ENCODE data around the gene DNAJB9. TPM values are rescaled to one million over a fixed set of nuclear protein-coding genes. Genes with fewer than 3 reads are reported as not detected.

Gene DNAJB9
- total and polyA plus RNA-seq, 2 experiments from 2014 or later, result 33.8 to 39.3 TPM

DNA sequence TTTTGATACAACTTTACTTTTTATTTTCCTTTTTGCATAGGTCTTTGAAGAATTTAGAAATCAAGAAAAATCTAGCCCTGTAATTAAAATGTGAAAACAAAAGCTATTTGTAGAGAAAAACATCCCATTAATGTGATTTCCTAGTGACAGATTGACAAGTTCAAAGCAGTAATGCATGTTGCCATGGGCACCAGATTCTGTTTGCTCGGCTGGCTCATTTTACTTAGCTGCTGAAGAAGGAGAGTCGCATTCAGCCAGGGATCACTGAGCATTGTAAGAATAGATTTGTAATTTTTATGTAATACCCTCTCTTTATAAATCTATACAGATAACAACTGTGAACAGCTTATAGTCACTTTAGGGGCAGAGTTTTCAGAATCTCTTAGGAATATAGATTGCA is 28.5 kb downstream of the DNAJB9 start:
- DNase-seq, result no peak
- Histone ChIP-seq H3K4me3 (no peak overlapping the region), H3K9me3 (ENCODE audit: low read depth) (no peaks in the 10 kb centered on the region), H2AFZ (no peak overlapping the region), H3K9ac (no peak overlapping the region), H3K27ac (no peak overlapping the region), H4K20me1 (ENCODE audit: insufficient read depth) (no peaks in the 10 kb centered on the region), H3K9me2 (ENCODE audit: insufficient read depth) (no peaks in the 10 kb centered on the region), H3K36me3 (ENCODE audit: low read depth) (no peaks in the 10 kb centered on the region), H3K79me2 (ENCODE audit: insufficient read depth) (no peaks in the 10 kb centered on the region), H3K4me2 (ENCODE audit: unreplicated experiment) (no peak overlapping the region), H3K27me3 (replicated peaks; ENCODE audit: insufficient read depth) (peaks cover 16% of the 10 kb centered on the region), H3F3A (ENCODE audit: insufficient read depth) (no peaks in the 10 kb centered on the region), H3K4me1 (ENCODE audit: insufficient read depth) (no peaks in the 10 kb centered on the region)
- in situ Hi-C loops (cut with MboI), result no loop called here
- TF ChIP-seq EZH2phosphoT487 (IDR thresholded peaks at IDR 0.05; ENCODE audit: insufficient read depth, low read depth) (no peak), EZH2 (IDR thresholded peaks at IDR 0.05; ENCODE audit: insufficient read depth, poor library complexity, severe bottlenecking) (no peak)
- WGBS, 2 experiments (ENCODE audit: low coverage in 1 of 2, low lambda C conversion rate in 2 of 2, missing lambda C conversion rate in 2 of 2), result 4% methylated on average over 2 of the region's 2 CpGs

DNA sequence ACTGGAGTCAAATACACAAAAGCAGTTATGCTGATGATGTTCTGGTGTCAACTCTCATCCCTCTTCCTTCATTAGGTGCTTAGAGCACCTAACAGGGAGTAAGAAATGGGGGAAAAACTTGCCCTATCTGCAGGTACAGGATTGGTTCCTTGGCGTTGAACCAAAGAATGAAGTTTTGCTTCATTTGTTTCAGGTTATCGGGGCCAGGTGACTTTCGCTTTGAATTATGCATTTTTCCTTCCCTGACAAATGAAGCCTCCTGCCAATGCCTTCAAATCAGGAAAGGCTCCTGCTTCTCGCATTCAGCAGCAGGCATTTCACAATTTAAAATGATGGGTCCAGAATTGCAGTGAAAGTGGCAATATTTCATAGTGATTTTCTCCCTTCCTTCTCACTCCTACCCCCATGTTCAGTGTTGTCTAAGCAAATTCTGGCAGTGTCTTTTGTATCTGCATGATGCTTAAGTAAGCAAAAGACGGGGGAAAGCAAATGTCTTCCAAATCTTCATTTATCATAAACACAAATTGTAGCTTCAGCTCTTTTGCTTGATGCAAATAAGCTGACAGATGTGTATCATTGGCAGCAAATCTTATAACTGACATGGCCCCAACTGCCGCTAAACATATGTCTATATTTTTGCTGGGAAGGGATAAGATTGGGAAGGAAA is 29.4 kb downstream of the DNAJB9 start:
- DNase-seq, result no peak
- Histone ChIP-seq H3F3A (ENCODE audit: insufficient read depth) (no peaks in the 10 kb centered on the region), H3K9me3 (ENCODE audit: low read depth) (no peaks in the 10 kb centered on the region), H3K79me2 (ENCODE audit: insufficient read depth) (no peaks in the 10 kb centered on the region), H3K4me1 (ENCODE audit: insufficient read depth) (no peaks in the 10 kb centered on the region), H3K4me3 (no peak overlapping the region), H4K20me1 (ENCODE audit: insufficient read depth) (no peaks in the 10 kb centered on the region), H2AFZ (no peak overlapping the region), H3K9me2 (ENCODE audit: insufficient read depth) (no peaks in the 10 kb centered on the region), H3K4me2 (ENCODE audit: unreplicated experiment) (no peak overlapping the region), H3K27ac (no peak overlapping the region), H3K36me3 (ENCODE audit: low read depth) (no peaks in the 10 kb centered on the region), H3K27me3 (replicated peaks; ENCODE audit: insufficient read depth) (peaks cover 16% of the 10 kb centered on the region), H3K9ac (no peak overlapping the region)
- in situ Hi-C loops (cut with MboI), result no loop called here
- 54 to 56% methylated on average over 6 of the region's 6 CpGs for WGBS, 2 experiments (ENCODE audit: low coverage in 1 of 2, low lambda C conversion rate in 2 of 2, missing lambda C conversion rate in 2 of 2)
- TF ChIP-seq EZH2phosphoT487 (IDR thresholded peaks at IDR 0.05; ENCODE audit: insufficient read depth, low read depth), result no peak
- TF ChIP-seq EZH2 (IDR thresholded peaks at IDR 0.05; ENCODE audit: insufficient read depth, poor library complexity, severe bottlenecking), result no peak

DNA sequence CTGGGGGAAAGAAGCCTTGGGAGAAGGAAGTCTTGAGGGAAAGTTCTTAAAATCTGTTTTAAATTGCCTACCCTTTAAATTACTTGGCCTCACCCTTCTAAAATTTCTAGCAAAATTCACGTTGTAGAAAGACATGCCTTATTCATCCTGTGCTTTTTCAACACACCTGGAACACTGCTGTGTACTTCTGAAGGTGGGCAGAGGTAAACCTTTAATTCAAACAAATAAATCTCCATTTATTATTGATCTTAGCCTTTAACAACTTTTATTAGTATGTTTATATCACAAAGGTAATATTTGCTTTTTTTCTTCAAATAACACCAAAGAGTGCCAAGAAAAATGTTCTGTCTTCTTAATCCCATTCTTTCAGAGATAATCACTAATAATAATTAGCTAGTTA is 30.7 kb downstream of the DNAJB9 start:
- Histone ChIP-seq H3K4me1 (ENCODE audit: insufficient read depth) (no peaks in the 10 kb centered on the region), H3F3A (ENCODE audit: insufficient read depth) (no peaks in the 10 kb centered on the region), H3K9me2 (ENCODE audit: insufficient read depth) (no peaks in the 10 kb centered on the region), H3K4me2 (ENCODE audit: unreplicated experiment) (no peak overlapping the region), H3K9me3 (ENCODE audit: low read depth) (no peaks in the 10 kb centered on the region), H3K27me3 (replicated peaks; ENCODE audit: insufficient read depth) (peaks cover 16% of the 10 kb centered on the region), H3K4me3 (no peak overlapping the region), H3K79me2 (ENCODE audit: insufficient read depth) (no peaks in the 10 kb centered on the region), H3K9ac (no peak overlapping the region), H4K20me1 (ENCODE audit: insufficient read depth) (no peaks in the 10 kb centered on the region), H2AFZ (no peak overlapping the region), H3K27ac (no peak overlapping the region), H3K36me3 (ENCODE audit: low read depth) (no peaks in the 10 kb centered on the region)
- DNase-seq, result no peak
- TF ChIP-seq EZH2phosphoT487 (IDR thresholded peaks at IDR 0.05; ENCODE audit: insufficient read depth, low read depth), result no peak
- TF ChIP-seq EZH2 (IDR thresholded peaks at IDR 0.05; ENCODE audit: insufficient read depth, poor library complexity, severe bottlenecking), result no peak
- WGBS, 2 experiments (ENCODE audit: low coverage in 1 of 2, low lambda C conversion rate in 2 of 2, missing lambda C conversion rate in 2 of 2), result 0% methylated on average over 1 of the region's 1 CpG
- in situ Hi-C loops (cut with MboI), result no loop called here

DNA sequence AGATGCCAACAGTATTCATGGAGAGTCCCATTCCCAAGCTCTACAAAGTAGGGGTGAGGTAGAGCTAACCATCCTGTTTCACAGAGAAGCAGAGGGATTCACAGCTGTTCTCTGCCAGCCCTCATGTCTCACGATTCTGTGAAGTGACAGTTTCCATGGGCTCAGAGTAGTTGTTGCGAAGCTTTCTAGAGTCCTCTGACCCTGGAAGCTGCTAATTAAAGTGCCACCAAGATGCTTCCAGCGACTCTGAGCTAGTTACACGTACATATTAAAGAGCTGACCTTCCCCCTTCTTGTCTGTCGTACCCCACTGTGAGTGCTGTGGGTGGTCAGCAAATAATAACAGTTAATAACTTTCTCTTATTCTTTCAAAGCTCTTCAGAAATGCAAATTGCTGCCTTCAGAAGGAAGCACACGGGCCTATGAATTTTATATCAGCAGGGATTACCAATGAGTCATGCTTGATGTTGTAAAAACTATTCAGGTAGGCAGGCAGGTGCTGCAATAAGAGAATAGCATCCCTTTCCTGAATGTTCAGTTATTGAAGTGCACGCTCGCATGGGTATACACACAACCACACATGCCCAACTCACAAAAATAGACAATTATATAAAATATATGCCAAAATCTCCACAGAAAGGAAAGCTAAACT is 34.1 kb downstream of the DNAJB9 start:
- Histone ChIP-seq H3K9me2 (ENCODE audit: insufficient read depth) (no peaks in the 10 kb centered on the region), H3K9ac (no peak overlapping the region), H3F3A (ENCODE audit: insufficient read depth) (no peaks in the 10 kb centered on the region), H3K27me3 (replicated peaks; ENCODE audit: insufficient read depth) (peaks cover 10% of the 10 kb centered on the region; the same call in 1 of the 2 replicates), H4K20me1 (ENCODE audit: insufficient read depth) (no peaks in the 10 kb centered on the region), H3K9me3 (ENCODE audit: low read depth) (no peaks in the 10 kb centered on the region), H3K4me3 (no peak overlapping the region), H3K4me1 (ENCODE audit: insufficient read depth) (no peaks in the 10 kb centered on the region), H2AFZ (no peak overlapping the region), H3K27ac (no peak overlapping the region), H3K4me2 (ENCODE audit: unreplicated experiment) (no peak overlapping the region), H3K79me2 (ENCODE audit: insufficient read depth) (no peaks in the 10 kb centered on the region), H3K36me3 (ENCODE audit: low read depth) (no peaks in the 10 kb centered on the region)
- no peak for DNase-seq
- no peak for TF ChIP-seq EZH2 (IDR thresholded peaks at IDR 0.05; ENCODE audit: insufficient read depth, poor library complexity, severe bottlenecking)
- TF ChIP-seq EZH2phosphoT487 (IDR thresholded peaks at IDR 0.05; ENCODE audit: insufficient read depth, low read depth), result no peak
- WGBS, 2 experiments (ENCODE audit: low coverage in 1 of 2, low lambda C conversion rate in 2 of 2, missing lambda C conversion rate in 2 of 2), result 42 to 45% methylated on average over 8 of the region's 8 CpGs
- in situ Hi-C loops (cut with MboI), result no loop called here

All from GM23248 (cell line).